Sigmoid colon (tissue), 4 donors: ENCODE measurements around the gene PRKG1.

Experiments used
- CTCF ChIP-seq, 4 experiments: fragments of 450-650 bp in 3 of 4; fragments of 200-600 bp in 1 of 4; IDR thresholded peaks; one replicate each; pipeline ENCODE4 v1.5.1; 2016 to 2019; ENCODE audit warnings: antibody characterized with exemption in 4 of 4, mild to moderate bottlenecking in 3 of 4, moderate library complexity in 2 of 4
- POLR2AphosphoS5 ChIP-seq, 4 donors: sonication (generic); formaldehyde crosslinking; IDR thresholded peaks; one replicate each; pipeline ENCODE4 v1.6.1; 2017; ENCODE audit warnings: antibody characterized with exemption in 4 of 4

GRCh38 chr10:52078397-52078937 is 1004.2 kb downstream of the PRKG1 start:
- no peak for TF ChIP-seq CTCF (IDR thresholded peaks at IDR 0.05)
- no peak for TF ChIP-seq POLR2AphosphoS5 (IDR thresholded peaks at IDR 0.05)
